ENCODE results near the gene NCOR1.
"Not testable (repeated sequence)": the region's sequence is repeated elsewhere in the genome, so short reads cannot be mapped to it uniquely, and the experiment has no call there.

Gene NCOR1

DNA sequence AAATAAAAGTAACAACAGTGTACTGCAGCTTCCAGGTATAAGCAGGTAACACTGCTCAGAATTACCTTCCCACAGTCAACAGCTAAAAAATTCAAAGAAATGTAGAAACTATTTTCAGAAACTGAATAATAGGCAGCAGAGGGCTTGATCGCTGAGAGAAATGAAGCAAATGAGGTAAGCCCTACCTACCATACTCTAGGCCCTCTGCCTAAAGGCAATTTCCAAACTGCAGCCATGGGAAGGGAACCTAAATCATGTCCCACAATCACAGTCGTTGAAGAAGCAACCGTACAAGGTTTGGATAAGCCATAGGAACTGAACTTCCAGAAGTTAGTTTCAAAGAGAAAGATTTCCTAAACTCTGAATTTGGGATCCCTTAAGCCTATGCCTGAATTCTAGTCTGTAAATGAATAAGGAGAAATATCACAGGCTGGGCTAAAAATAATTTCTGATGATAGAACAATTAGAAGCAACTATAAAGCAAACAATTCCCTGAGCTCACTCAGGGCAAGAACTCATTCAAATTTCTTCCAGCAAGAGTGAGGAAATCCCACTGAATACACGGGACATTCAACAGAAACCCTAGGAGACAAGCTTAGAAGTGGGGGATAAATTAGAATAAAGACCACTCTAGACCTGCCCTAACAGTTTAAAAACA, 24.5 kb downstream of the NCOR1 start:
- Histone ChIP-seq H3K27me3 (no peaks in the 10 kb centered on the region), H3K4me1 (no peaks in the 10 kb centered on the region), H3K36me3 (no peaks in the 10 kb centered on the region), H3K4me3 (ENCODE audit: low read depth, low read length) (no peak overlapping the region), H3K9me3 (no peaks in the 10 kb centered on the region)
- no peak for DNase-seq
- TF ChIP-seq, protein P1, sequence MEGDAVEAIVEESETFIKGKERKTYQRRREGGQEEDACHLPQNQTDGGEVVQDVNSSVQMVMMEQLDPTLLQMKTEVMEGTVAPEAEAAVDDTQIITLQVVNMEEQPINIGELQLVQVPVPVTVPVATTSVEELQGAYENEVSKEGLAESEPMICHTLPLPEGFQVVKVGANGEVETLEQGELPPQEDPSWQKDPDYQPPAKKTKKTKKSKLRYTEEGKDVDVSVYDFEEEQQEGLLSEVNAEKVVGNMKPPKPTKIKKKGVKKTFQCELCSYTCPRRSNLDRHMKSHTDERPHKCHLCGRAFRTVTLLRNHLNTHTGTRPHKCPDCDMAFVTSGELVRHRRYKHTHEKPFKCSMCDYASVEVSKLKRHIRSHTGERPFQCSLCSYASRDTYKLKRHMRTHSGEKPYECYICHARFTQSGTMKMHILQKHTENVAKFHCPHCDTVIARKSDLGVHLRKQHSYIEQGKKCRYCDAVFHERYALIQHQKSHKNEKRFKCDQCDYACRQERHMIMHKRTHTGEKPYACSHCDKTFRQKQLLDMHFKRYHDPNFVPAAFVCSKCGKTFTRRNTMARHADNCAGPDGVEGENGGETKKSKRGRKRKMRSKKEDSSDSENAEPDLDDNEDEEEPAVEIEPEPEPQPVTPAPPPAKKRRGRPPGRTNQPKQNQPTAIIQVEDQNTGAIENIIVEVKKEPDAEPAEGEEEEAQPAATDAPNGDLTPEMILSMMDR (IDR thresholded peaks at IDR 0.05; ENCODE audit: low read depth, low read length): no peak

DNA sequence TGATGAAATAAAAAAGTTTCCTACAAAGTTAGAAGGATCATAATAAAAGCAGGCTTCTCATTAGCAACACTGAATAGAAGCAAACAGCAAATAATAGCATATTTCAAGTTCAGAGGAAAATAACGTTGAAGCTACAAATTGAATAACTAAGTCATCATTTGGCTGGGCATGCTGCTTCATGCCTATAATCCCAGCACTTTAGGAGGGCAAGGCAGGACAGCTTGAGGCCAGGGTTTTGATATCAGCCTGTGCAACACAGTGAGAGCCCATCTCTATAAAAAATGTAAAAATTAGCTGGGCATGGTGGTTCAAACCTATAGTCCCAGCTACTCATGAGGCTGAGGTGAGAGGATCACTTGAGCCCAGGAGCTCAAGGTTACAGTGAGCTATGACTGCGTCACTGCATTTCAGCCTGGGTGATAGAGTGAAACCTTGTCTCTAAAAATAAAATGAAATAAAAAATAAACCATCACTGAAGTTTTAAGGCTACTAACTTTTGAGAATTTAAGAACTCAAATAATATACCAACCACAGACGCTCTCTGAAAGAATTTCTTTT, 25.5 kb downstream of the NCOR1 start:
- Histone ChIP-seq H3K9me3 (no peaks in the 10 kb centered on the region), H3K27me3 (no peaks in the 10 kb centered on the region), H3K36me3 (no peaks in the 10 kb centered on the region), H3K4me1 (no peaks in the 10 kb centered on the region), H3K4me3 (ENCODE audit: low read depth, low read length) (no peak overlapping the region)
- TF ChIP-seq, protein P1 (IDR thresholded peaks at IDR 0.05; ENCODE audit: low read depth, low read length): no peak
- no peak for DNase-seq

DNA sequence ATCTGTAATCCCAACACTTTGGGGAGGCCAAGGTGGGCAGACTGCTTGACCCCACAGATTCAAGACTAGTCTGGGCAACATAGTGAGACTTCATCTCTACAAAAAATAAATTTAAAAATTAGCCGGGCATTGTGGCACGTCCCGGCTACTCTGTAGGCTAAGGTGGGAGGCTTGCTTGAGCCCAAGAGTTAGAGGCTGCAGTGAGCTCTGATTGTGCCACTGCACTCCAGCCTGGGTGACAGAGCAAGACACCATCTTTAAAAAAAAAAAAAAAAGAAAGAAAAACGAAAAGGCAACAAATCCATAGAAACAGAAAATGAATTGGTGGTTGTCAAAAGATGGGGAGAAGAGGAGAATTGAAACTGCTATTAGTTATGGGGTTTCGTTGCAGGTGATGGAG, 27.7 kb downstream of the NCOR1 start:
- no peaks in the 10 kb centered on the region for H3K4me1 ChIP-seq
- no peak for DNase-seq
- no peaks in the 10 kb centered on the region for H3K9me3 ChIP-seq
- no peaks in the 10 kb centered on the region for H3K27me3 ChIP-seq
- TF ChIP-seq, protein P1 (IDR thresholded peaks at IDR 0.05; ENCODE audit: low read depth, low read length): no peak
- H3K4me3 ChIP-seq (ENCODE audit: low read depth, low read length): no peak overlapping the region
- H3K36me3 ChIP-seq: no peaks in the 10 kb centered on the region; the same call in 1 of the 2 replicates

DNA sequence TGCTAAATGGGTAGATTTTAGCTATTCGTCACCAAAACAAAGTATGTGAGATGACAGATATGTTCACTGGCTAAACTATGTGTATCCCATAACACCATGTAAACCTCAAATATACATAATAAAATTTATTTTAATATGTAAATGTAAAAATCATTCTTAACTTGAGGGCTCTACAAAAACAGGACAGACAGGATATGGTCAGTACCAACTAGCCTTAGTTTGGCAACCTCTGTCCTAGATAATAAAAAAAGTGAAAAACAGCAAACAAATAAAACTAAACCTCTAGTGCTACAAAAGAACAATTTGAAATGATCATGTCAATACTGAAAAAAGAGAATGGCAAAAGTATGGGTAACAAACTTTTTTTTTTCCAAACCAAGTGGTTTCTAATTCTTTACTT, 33.8 kb downstream of the NCOR1 start:
- no peaks in the 10 kb centered on the region for H3K4me1 ChIP-seq

DNA sequence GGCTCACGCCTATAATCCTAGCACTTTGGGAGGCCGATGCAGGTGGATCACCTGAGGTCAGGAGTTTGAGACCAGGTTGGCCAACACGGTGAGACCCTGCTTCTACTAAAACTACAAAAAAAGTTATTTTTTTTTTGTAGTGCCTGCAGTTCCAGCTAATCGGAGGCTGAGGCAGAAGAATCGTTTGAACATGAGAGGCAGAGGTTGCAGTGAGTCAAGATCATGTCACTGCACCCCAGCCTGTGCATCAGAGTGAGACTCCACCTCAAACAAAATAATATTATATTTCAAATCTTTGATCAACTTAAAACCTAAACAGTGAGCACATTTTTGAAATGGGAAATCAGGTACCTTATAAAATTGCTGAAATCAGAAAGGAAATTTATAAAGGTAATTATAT, 36.5 kb downstream of the NCOR1 start:
- Histone ChIP-seq H3K27me3 (no peaks in the 10 kb centered on the region), H3K4me1 (no peaks in the 10 kb centered on the region), H3K4me3 (ENCODE audit: low read depth, low read length) (no peak overlapping the region), H3K36me3 (no peaks in the 10 kb centered on the region), H3K9me3 (no peaks in the 10 kb centered on the region)
- DNase-seq: no peak
- TF ChIP-seq, protein P1 (IDR thresholded peaks at IDR 0.05; ENCODE audit: low read depth, low read length): no peak

More for the DNA sequence above, 33.8 kb downstream of the NCOR1 start:
- no peak for DNase-seq
- no peaks in the 10 kb centered on the region for H3K9me3 ChIP-seq
- no peaks in the 10 kb centered on the region for H3K27me3 ChIP-seq
- no peaks in the 10 kb centered on the region; the same call in 1 of the 2 replicates for H3K36me3 ChIP-seq
- TF ChIP-seq, protein P1 (IDR thresholded peaks at IDR 0.05; ENCODE audit: low read depth, low read length): no peak
- no peak overlapping the region for H3K4me3 ChIP-seq (ENCODE audit: low read depth, low read length)

DNA sequence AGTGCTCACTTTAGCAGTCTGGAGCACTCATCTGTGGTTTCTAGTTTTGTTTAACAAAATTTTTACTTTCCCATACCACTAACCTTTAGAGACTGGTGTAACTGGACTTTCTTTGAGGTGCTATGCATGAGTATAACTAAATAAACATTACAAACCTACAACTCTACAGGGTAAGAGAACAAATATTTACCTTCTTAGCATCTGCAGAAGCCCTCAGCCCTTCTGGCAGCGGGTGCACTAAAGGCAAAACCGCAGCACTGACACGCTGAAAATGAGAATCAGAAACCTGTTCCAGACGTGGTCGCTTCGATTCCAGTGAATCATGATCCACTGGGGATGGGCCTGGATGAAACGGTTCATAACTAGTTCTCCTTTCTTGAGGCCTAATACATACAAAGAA, 43.7 kb downstream of the NCOR1 start:
- Histone ChIP-seq H3K4me1 (no peaks in the 10 kb centered on the region), H3K27me3 (no peaks in the 10 kb centered on the region), H3K36me3 (no peaks in the 10 kb centered on the region), H3K4me3 (ENCODE audit: low read depth, low read length) (no peak overlapping the region), H3K9me3 (no peaks in the 10 kb centered on the region)
- no peak for DNase-seq
- TF ChIP-seq, protein P1 (IDR thresholded peaks at IDR 0.05; ENCODE audit: low read depth, low read length): no peak

DNA sequence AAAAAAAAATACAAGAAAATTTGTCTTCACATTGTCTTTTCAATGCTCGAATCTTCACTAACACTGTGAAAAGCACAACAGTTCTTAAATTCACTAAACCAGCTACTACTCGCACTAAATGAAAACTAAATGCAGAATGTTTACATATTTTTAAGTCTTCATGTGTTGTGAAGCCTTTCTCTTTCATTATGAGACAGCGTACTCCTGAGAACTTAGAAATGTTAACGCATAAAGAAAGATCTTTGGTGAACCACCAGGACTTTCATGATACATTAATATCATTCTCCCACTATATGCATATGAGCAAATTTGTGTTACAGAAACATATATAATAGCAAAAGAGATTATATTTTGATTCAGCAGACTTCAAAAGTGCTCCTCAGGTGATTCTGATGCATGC, 48.6 kb downstream of the NCOR1 start:
- H3K4me3 ChIP-seq (ENCODE audit: low read depth, low read length); H3K9me3 ChIP-seq; H3K36me3 ChIP-seq; DNase-seq; H3K4me1 ChIP-seq; H3K27me3 ChIP-seq: not testable (repeated sequence)
